Stimulated activated CD4-positive, alpha-beta T cell treated with anti-CD3 and anti-CD28 coated beads, Interleukin-2, amount 100 ng/mL, for 24 hours (primary cell): ENCODE measurements around the gene SOX15.
A peak's percentile ranks its signal among the peaks of the same experiment; 100 is the strongest.
"Not testable (repeated sequence)": the region's sequence is repeated elsewhere in the genome, so short reads cannot be mapped to it uniquely, and the experiment has no call there.

Experiments used
- DNase-seq, 2 donors: peaks; one replicate each; pipeline ENCODE4 v3.0.0-alpha.2; 2020

SOX15 gene

GRCh38 chr17:7606280-7606679 lies 16.4 kb upstream of the SOX15 start:
- DNase-seq: no peak

- DNase-seq: not testable (repeated sequence)
Observed at GRCh38 chr17:7597561-7597960, 7.7 kb upstream of the SOX15 start.

DNA sequence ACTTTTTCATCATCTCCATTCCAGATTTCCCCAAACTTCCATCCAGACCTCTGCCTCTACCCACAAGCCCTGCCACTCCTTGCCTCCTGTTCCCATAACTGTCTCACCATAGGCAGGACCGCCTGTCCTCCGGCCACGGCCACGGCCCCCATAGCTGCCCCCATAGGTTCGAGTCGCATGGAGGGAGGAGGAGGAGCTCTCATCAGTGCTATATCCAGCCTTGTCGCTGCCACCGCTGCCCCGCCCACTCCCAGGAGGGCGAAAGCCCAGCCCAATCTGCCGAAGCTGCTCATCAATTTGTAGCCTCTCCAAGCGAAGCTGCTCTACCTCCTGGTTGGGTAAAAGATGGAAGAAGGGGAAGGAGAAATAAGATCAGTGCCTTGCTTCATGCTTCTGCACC lies 3.4 kb upstream of the SOX15 start:
- DNase-seq: no peak

GRCh38 chr17:7592422-7593021 lies 2.6 kb upstream of the SOX15 start:
- DNase-seq: no peak

DNA sequence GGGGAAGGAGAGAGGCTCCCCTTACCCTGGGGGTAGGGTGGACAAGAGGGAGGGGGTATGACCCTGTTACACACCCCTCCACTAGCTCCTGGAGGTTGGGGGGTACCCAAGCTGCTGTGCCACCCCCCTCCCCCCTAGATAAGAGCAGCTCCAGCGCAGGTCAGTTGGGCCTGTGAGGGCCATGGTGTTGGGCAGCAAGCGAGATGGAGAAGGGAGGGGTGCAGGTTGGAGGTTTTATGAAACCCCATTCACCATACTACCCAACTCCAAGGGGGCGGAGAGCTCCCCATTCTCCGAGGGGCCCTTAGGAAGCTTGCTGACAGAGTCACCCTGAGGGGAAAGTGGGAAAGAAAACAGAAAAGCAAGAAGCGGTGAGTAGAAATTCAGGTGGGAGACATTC lies 1.7 kb upstream of the SOX15 start:
- no peak for DNase-seq

- no peak for DNase-seq
Observed at GRCh38 chr17:7590743-7591142, 849 bp upstream of the SOX15 start.

DNA sequence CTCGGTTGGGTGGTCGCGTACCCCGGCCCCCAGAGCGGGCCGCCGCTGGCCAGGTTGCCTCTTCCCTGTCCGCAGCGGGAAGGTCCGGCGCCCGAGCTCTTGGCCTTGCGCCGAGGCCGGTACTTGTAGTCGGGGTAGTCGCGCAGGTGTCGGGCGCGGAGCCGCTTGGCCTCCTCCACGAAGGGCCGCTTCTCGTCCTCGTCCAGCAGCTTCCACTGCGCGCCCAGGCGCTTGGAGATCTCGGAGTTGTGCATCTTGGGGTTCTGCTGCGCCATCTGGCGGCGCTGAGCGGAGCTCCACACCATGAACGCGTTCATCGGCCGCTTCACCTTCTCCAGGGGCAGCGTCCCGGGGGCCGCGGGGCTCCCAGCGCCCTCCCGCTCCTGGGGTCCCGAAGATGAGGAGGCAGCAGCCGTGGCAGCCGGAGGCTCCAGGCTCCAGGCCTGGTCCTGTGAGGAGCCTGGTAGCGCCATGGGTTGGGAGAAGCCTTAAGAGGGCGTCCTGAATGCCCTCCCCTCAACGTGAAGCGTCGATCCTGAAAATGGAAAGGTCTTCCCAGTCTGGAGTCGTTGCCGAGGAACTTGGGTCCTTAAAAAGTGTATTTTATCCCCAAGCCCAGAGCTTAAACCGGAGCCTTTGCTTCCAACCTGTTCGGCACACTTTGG lies 558 bp downstream of the SOX15 start:
- DNase-seq: peak; percentile 65 to 73

- DNase-seq: no peak
Observed at GRCh38 chr17:7588553-7589203, 1.2 kb downstream of the SOX15 start.

GRCh38 chr17:7587420-7588151 lies 2.3 kb downstream of the SOX15 start:
- DNase-seq: no peak

- DNase-seq: no peak
Observed at GRCh38 chr17:7586673-7587419, 3.0 kb downstream of the SOX15 start.

GRCh38 chr17:7583253-7584109 lies 6.4 kb downstream of the SOX15 start, which contains the start of gene MPDU1:
Gene MPDU1 (plus strand): TSS chr17:7583852. CDS start chr17:7583863, 11 bp downstream.
- DNase-seq: peak; percentile 94 to 95

DNA sequence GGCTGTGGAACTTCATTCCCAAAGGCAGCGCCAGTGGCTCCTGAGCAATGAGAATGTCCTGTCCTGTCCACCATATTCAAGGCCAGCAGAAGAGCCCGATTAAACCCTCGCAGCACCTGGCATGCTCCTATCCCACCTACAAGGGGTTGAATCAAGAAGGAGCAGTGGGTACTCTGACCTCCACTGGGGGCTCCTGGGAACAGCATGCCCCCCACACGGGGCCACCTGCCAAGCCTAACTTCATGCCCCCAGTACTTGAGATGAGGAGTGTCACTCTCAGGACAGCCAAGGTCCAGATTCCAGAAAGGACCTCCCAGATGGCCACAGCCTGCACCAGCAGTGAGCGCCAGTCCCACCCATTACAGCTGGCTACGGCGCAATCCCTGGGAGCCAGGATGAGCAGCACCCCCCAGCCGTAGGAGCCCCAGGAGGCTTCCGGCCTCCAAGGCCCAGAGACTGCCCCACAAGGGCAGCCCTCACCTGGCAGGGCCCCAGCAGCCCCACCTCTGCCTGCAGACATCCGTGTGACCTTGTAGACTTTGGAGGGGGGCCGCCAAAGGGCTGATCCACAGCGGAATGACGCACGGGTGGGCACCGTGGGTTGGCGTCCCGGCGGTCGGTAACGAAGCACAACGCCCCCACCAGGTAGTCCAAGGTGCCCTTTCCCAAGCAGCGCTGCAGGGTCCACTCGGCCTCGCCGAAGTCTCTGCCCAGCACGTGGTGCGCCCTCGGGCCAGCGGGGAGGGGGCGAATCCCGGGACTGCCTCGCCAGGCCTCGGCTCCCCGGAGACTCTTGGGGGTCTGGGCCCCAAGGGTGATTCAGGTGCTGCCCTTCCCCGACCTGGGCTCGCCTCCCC lies 7.3 kb downstream of the SOX15 start:
- no peak for DNase-seq

DNA sequence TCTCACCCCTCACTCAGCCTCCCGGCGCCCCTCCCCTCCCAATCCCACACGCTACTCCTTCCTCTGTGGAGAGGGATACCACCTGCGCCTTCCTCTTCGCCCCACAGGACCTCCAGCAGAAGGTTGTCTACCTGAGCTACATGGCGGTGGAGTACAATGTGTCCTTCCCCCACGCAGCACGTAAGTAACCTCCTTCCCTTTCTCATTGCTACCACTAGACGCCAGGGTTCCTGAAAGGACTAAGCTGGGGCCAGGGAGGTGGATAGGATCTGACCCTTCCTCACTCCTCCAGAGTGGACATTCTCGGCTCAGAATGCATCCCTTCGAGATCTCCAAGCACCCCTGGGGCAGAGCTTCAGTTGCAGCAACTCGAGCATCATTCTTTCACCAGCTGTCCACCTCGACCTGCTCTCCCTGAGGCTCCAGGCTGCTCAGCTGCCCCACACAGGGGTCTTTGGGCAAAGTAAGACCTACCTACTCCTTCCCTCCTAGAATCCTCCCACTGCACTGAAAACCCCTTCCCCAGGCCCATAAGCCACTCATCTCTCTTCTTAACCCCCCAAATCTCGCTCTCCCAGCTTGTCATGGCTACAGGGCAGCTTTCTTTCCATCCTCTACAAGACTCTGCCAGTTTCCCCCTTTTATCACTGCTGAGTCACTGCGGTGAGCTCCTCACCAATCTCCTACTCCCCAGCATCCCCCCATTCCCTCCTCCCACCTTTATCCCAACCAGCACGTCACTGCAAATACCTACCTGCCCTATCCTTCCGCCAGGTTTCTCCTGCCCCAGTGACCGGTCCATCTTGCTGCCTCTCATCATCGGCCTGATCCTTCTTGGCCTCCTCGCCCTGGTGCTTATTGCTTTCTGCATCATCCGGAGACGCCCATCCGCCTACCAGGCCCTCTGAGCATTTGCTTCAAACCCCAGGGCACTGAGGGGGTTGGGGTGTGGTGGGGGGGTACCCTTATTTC lies 9.0 kb downstream of the SOX15 start:
- no peak for DNase-seq

- DNase-seq: peak; percentile 48 to 65
Observed at GRCh38 chr17:7579834-7580603, 9.9 kb downstream of the SOX15 start.

- DNase-seq: peak; percentile 76 to 79
Observed at GRCh38 chr17:7579001-7579833, 10.7 kb downstream of the SOX15 start, which contains the start of gene CD68. Gene CD68 (plus strand): TSS chr17:7579638. CDS start chr17:7579678, 40 bp downstream.

DNA sequence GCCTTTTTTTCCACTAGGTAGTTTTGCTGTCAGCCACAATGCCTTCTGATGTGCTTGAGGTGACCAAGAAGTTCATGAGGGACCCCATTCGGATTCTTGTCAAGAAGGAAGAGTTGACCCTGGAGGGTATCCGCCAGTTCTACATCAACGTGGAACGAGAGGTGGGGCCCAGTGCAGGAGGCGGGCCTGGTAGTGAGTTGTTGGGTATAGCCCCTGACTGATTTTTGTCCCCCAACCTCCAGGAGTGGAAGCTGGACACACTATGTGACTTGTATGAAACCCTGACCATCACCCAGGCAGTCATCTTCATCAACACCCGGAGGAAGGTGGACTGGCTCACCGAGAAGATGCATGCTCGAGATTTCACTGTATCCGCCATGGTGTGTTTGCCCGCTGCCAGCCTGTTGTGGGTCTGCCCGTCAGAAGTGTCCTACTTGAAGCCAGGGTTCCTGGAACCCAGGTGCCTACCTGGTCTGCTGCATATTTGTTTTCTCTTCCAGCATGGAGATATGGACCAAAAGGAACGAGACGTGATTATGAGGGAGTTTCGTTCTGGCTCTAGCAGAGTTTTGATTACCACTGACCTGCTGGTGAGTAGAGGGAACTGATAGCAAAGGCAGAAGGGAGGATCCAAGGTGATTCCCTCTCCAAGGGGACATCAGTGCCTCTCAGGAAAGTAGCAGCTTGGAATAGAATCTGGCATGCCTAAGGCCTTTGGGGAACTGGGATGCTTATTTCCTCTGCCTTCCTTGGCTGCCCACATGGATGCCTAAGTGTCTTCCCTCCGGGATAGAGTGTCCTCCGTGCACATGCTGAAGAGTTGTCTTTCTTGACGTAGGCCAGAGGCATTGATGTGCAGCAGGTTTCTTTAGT lies 12.3 kb downstream of the SOX15 start:
- no peak for DNase-seq
